Measurements from ENCODE around the gene MAPK1IP1L.

The MAPK1IP1L gene

GRCh38 chr14:55103005-55103640, 51.7 kb downstream of the MAPK1IP1L start:
- peak overlapping the region; percentile 1; the same call in 1 of the 2 replicates for H3K4me3 ChIP-seq (ENCODE audit: low read depth, low read length)
- DNase-seq (ENCODE audit: low read depth) = peak; percentile 77
- TF ChIP-seq CTCF (IDR thresholded peaks at IDR 0.05; ENCODE audit: low read depth, low read length, missing control alignments) = no peak

- no peak for TF ChIP-seq CTCF (IDR thresholded peaks at IDR 0.05; ENCODE audit: low read depth, low read length, missing control alignments)
- no peak for DNase-seq (ENCODE audit: low read depth)
Observed at GRCh38 chr14:55103971-55104954, 52.8 kb downstream of the MAPK1IP1L start.

GRCh38 chr14:55105991-55106390, 54.5 kb downstream of the MAPK1IP1L start:
- TF ChIP-seq CTCF (IDR thresholded peaks at IDR 0.05; ENCODE audit: low read depth, low read length, missing control alignments) = no peak
- no peak for DNase-seq (ENCODE audit: low read depth)
- H3K4me3 ChIP-seq (ENCODE audit: low read depth, low read length) = no peak overlapping the region

More at GRCh38 chr14:55103971-55104954, 52.8 kb downstream of the MAPK1IP1L start:
- no peak overlapping the region for H3K4me3 ChIP-seq (ENCODE audit: low read depth, low read length)

- TF ChIP-seq CTCF (IDR thresholded peaks at IDR 0.05; ENCODE audit: low read depth, low read length, missing control alignments) = no peak
- DNase-seq (ENCODE audit: low read depth) = no peak
- H3K4me3 ChIP-seq (ENCODE audit: low read depth, low read length) = no peak overlapping the region
Observed at GRCh38 chr14:55107766-55108554, 56.5 kb downstream of the MAPK1IP1L start.

GRCh38 chr14:55109836-55110235, 58.4 kb downstream of the MAPK1IP1L start:
- TF ChIP-seq CTCF (IDR thresholded peaks at IDR 0.05; ENCODE audit: low read depth, low read length, missing control alignments) = no peak
- no peak overlapping the region for H3K4me3 ChIP-seq (ENCODE audit: low read depth, low read length)
- no peak for DNase-seq (ENCODE audit: low read depth)

GRCh38 chr14:55111122-55111708, 59.8 kb downstream of the MAPK1IP1L start:
- peak; percentile 3 for TF ChIP-seq CTCF (IDR thresholded peaks at IDR 0.05; ENCODE audit: low read depth, low read length, missing control alignments)
- no peak for DNase-seq (ENCODE audit: low read depth)
- no peak overlapping the region for H3K4me3 ChIP-seq (ENCODE audit: low read depth, low read length)
